ENCODE results near the gene ELFN1.

The ELFN1 gene

DNA sequence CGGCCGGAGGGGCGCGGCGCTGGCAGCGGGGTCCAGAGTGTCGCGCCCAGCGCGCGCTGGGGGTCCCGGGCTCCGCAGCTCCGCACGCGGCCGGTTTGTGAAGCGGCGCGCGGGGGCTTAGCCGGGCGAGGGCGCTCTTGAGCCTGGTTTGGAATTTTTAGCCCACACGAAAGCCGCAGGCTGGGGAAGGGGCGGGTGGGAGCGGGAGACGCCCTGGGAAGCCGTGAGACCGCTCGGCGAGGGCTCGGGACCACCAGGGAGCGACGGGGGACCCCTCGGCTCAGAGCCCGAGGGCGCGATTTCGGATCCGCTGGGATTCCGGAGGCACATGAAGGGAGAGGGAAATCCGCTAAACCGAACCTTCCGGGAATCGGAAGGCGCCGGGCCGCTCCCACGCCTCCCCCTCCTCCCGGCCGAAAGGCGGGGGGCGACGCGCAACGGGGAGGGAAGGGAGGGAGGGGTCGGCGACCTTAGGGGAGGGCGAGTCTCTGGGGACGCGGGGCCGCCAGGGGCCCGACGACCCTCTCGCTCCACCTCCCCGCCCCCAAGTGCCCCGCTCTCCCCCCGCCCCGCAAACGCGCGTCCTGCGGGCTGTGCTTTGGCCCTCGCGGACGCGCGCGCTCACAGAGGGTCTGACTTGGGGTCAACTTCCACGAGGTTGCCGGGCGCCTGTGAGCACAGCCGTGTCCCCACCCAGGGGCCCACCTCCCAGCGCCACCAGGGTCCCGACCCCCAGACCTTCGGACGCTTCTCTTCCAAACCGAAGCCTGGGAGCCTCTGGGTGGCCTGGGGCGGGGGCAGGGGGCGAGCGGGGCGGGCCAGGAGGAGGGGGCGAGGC is 5.1 kb upstream of the ELFN1 start:
- H3K4me3 ChIP-seq (ENCODE audit: low read depth, low read length): peak overlapping the region; percentile 69
- CTCF ChIA-PET: interaction anchor here (0.6 to 2.8 kb wide), 8 partner anchors 14 to 683 kb away, joined by 3 to 12 read pairs (median 4); no protein-coding TSS in a partner anchor
- POLR2A ChIA-PET: no interaction called here
- DNase-seq (ENCODE audit: low read depth, low spot score): no peak
- TF ChIP-seq, protein P1, sequence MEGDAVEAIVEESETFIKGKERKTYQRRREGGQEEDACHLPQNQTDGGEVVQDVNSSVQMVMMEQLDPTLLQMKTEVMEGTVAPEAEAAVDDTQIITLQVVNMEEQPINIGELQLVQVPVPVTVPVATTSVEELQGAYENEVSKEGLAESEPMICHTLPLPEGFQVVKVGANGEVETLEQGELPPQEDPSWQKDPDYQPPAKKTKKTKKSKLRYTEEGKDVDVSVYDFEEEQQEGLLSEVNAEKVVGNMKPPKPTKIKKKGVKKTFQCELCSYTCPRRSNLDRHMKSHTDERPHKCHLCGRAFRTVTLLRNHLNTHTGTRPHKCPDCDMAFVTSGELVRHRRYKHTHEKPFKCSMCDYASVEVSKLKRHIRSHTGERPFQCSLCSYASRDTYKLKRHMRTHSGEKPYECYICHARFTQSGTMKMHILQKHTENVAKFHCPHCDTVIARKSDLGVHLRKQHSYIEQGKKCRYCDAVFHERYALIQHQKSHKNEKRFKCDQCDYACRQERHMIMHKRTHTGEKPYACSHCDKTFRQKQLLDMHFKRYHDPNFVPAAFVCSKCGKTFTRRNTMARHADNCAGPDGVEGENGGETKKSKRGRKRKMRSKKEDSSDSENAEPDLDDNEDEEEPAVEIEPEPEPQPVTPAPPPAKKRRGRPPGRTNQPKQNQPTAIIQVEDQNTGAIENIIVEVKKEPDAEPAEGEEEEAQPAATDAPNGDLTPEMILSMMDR (IDR thresholded peaks at IDR 0.05; ENCODE audit: insufficient read depth, low read length, missing control alignments): peak; percentile 88

DNA sequence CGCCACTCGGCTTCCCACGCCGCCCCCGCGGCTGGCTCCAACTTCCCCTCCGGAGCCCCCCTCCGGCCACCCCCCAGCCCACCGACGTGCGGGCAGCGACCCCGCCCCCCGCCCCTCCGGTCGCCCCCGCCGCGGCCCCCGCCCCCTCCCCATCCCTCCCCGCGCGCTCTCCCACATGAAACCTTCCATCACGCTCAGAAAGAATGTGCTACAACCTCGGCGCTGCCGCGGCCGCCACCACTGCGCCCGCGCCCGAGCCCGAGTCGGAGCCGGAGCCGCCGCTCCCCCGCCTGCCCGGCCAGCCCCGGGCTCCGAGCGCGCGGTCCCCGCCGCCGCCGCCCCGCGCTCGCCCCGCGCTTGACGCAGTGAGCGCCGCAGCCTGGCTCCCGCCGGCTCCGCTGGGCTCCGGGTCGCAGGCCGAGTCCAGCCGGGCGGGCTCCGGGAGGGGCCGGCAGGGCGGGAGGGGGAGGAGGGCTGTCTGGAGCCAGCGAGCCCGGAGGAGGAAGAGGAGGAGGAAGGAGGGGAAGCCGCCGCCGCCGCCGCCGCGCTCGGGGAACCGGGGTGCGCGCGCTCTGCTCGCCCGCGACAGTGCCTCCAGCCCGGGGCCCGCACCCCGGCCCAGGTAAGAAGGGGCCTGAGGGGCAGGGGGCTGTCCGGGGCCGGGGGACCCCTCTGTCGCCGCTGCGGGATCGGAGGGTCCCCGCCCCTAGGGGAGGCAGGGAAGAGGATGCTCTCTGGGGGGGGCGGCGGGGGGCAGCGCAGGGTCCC is 4.3 kb upstream of the ELFN1 start:
- CTCF ChIA-PET: no interaction called here

DNA sequence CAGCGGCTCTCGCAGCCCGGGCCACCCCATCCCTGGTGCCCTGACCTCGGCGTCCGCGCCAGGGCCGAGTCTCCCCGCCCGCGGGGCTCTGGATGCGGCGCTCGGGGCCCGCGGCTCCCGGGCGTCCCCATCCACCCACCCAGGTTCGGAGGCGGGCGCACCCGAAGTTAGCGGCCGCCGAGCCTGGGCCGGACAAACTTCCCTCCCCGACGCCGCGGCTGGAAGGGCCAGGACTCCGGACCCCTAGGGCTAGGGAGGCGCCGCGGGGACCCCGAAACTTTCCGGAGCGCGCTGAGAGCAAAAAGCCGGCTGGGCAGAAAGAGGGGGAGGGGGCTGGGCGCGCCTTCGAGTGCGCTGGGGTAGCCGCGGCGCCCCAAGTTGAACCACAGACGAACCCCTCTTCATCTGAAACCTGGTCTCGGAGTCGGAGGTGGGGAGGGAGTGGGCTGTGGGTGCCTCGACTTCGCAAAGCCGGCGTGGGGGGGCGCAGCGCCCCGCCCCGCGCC is 3.7 kb upstream of the ELFN1 start:
- ChIA-PET POLR2A (no interaction called here), CTCF (no interaction called here)
- H3K4me3 ChIP-seq (ENCODE audit: low read depth, low read length): peak overlapping the region; percentile 69
- no peak for DNase-seq (ENCODE audit: low read depth, low spot score)
- TF ChIP-seq, protein P1 (IDR thresholded peaks at IDR 0.05; ENCODE audit: insufficient read depth, low read length, missing control alignments): no peak

More for the DNA sequence above, 4.3 kb upstream of the ELFN1 start:
- peak overlapping the region; percentile 69 for H3K4me3 ChIP-seq (ENCODE audit: low read depth, low read length)
- DNase-seq (ENCODE audit: low read depth, low spot score): no peak
- TF ChIP-seq, protein P1 (IDR thresholded peaks at IDR 0.05; ENCODE audit: insufficient read depth, low read length, missing control alignments): no peak
- POLR2A ChIA-PET: no interaction called here

DNA sequence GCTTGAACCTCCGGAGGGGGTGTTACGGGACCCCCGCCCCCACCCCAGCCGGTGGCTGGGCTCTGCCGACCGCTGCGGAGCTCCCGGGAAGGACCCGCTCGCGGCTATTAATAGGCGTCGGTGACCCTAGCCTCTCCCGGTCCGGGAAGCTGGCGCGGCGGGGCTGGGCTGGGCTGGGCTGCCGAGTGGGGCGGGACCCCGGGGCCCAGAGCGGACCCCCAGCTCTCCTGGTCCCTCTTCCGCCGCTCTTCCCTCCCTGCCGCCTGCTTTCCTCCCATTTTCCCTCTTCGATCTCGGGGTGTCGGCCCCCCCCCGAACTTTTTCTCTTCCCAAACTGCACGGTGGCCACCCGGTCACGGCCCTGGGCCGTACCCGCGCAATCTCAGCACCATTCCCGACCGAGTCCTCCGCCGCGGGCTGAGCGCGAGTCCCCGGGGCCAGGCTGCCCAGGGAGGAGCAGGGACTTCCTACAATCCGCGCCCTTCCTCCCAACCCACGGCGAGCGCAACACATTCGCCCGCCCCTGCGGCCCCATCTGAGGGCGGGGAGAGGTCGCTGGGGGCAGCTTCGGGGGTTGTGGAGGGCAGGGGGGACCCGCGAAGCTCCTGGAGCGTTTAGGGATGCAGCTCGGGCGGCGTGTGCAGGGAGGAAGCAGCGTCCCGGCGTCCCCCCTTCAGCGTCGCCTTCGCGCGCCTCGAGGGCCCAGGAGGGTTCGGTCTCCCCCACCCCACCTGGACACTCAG is 3.1 kb upstream of the ELFN1 start:
- ChIA-PET POLR2A (no interaction called here), CTCF (interaction anchor here (1.5 kb wide), 1 partner anchor 32 kb away, joined by 3 read pairs; no protein-coding TSS in a partner anchor)
- DNase-seq (ENCODE audit: low read depth, low spot score): no peak

DNA sequence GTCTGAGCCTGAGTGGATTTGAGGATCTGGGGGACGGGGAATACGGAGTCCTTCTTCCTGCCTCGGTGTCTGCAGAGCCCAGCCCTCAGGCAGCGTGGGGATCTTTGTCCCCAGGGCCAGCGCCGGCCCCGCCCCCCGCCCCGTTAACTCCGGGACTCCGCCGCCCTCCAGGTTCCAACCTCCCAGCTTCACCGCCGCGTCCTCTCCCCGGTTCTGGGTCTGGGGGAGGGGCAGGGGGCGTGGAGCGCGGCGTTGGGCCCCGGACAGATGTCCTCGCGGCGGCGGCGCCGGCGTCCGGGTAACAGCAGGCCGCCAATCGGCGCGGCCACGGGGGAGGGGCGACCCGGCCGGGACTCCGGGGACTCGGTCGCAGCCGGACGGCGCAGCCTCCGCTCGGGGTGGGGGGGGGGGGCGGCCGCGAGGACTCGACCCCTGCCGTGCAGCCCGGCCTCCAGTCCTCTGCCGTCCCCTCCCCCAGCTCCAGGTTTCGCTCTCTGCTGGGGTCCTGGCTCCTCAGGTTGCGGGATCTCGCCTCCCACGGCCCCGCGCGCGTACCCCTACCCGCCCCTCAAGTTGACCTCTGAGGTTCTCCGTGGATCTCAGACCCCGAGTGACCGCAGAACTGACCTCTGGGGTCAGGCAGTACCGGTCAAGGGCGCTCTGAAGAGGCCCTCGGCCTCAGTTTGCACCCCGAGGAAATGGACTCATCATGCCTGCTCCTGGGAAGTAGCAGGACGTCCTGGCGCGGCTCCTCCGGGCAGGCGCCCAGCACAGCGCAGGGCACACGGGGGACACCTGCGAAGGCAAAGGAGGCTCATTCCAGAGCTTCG is 2.3 kb upstream of the ELFN1 start:
- ChIA-PET POLR2A (interaction anchor here (0.6 kb wide), 1 partner anchor 216 kb away, joined by 3 read pairs; no protein-coding TSS in a partner anchor), CTCF (interaction anchor here (1.0 to 1.6 kb wide), 5 partner anchors 31 to 681 kb away, joined by 3 to 6 read pairs (median 4); no protein-coding TSS in a partner anchor)
- TF ChIP-seq, protein P1 (IDR thresholded peaks at IDR 0.05; ENCODE audit: insufficient read depth, low read length, missing control alignments): no peak
- peak overlapping the region; percentile 69 for H3K4me3 ChIP-seq (ENCODE audit: low read depth, low read length)
- no peak for DNase-seq (ENCODE audit: low read depth, low spot score)

More for the DNA sequence above, 3.1 kb upstream of the ELFN1 start:
- TF ChIP-seq, protein P1 (IDR thresholded peaks at IDR 0.05; ENCODE audit: insufficient read depth, low read length, missing control alignments): no peak
- H3K4me3 ChIP-seq (ENCODE audit: low read depth, low read length): peak overlapping the region; percentile 69
